ENCODE results near the gene CDCA4. TPM values are rescaled to one million over a fixed set of nuclear protein-coding genes. Genes with fewer than 3 reads are reported as not detected.
A peak's percentile ranks its signal among the peaks of the same experiment; 100 is the strongest.

CDCA4 gene
- total and polyA plus RNA-seq, 10 donors: 5.8 to 15.1 (median 8.6) TPM

- Histone ChIP-seq H3K4me3 (peak overlapping the region in 6 of 8 donors; percentile 7 to 52 (median 17)), H3K27me3 (replicated peaks in 1 of 7) (peaks cover 0 to 65% (median 24%) of the 10 kb centered on the region in 7 donors), H3K36me3 (no peaks in the 10 kb centered on the region), H3K9me3 (no peaks in the 10 kb centered on the region), H3K27ac (peak overlapping the region in 1 of 8 donors; percentile 47), H3K4me1 (peaks cover 7 to 23% (median 17%) of the 10 kb centered on the region in 6 donors)
- peak; percentile 74 for DNase-seq
- TF ChIP-seq POLR2A (IDR thresholded peaks at IDR 0.05): no peak
- TF ChIP-seq POLR2AphosphoS5 (IDR thresholded peaks at IDR 0.05): peak in 1 of 3 donors; percentile 33
- TF ChIP-seq, protein P1, sequence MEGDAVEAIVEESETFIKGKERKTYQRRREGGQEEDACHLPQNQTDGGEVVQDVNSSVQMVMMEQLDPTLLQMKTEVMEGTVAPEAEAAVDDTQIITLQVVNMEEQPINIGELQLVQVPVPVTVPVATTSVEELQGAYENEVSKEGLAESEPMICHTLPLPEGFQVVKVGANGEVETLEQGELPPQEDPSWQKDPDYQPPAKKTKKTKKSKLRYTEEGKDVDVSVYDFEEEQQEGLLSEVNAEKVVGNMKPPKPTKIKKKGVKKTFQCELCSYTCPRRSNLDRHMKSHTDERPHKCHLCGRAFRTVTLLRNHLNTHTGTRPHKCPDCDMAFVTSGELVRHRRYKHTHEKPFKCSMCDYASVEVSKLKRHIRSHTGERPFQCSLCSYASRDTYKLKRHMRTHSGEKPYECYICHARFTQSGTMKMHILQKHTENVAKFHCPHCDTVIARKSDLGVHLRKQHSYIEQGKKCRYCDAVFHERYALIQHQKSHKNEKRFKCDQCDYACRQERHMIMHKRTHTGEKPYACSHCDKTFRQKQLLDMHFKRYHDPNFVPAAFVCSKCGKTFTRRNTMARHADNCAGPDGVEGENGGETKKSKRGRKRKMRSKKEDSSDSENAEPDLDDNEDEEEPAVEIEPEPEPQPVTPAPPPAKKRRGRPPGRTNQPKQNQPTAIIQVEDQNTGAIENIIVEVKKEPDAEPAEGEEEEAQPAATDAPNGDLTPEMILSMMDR (IDR thresholded peaks at IDR 0.05 in 8 of 11, conservative IDR thresholded peaks at IDR 0.05 in 3 of 11): no peak
- intact Hi-C loops (cut with DNase I; ENCODE audit: low total_unique reads): no loop called here
- 13 to 37% (median 18%) methylated on average over 9 to 12 of the region's 12 CpGs for WGBS, 5 donors
Observed at GRCh38 chr14:104968153-104968527, 52.7 kb downstream of the CDCA4 start.

- Histone ChIP-seq H3K27ac (peak overlapping the region in 1 of 8 donors; percentile 47), H3K27me3 (replicated peaks in 1 of 7) (peaks cover 0 to 60% (median 22%) of the 10 kb centered on the region in 7 donors), H3K4me3 (peak overlapping the region in 6 of 8 donors; percentile 7 to 52 (median 17)), H3K9me3 (no peaks in the 10 kb centered on the region), H3K4me1 (peaks cover 7 to 23% (median 16%) of the 10 kb centered on the region in 6 donors), H3K36me3 (no peaks in the 10 kb centered on the region)
- TF ChIP-seq, protein P1 (IDR thresholded peaks at IDR 0.05 in 8 of 11, conservative IDR thresholded peaks at IDR 0.05 in 3 of 11): no peak
- no peak for TF ChIP-seq POLR2A (IDR thresholded peaks at IDR 0.05)
- peak in 1 of 3 donors; percentile 4 for TF ChIP-seq POLR2AphosphoS5 (IDR thresholded peaks at IDR 0.05)
- DNase-seq: peak; percentile 75
- intact Hi-C loops (cut with DNase I; ENCODE audit: low total_unique reads): no loop called here
- 3 to 8% (median 6%) methylated on average over 12 to 36 of the region's 36 CpGs for WGBS, 5 donors
Observed at GRCh38 chr14:104967386-104968152, 53.3 kb downstream of the CDCA4 start.

DNA sequence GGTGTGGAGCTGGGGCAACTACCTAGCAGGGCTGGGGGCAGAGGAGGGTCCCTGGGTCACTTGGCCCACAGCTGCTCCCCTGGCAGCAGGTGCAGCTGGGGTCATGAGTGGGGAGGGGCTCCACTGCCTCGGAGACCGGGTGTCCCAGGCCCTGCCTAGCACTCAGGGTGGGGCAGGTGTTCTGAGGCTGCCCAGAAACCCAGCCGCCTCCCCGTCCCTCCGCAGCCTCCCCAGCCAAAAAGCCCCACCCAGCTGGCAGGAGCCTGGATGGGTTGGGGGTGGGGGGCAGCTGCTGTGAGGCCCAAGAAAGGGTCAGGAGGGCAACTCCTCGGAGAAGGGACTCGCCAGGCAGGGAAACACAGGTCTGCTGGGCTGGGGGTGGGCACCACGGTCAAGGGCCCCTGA is 53.9 kb downstream of the CDCA4 start:
- Histone ChIP-seq H3K27ac (no peak overlapping the region), H3K36me3 (no peaks in the 10 kb centered on the region), H3K4me3 (no peak overlapping the region), H3K4me1 (peaks cover 7 to 23% (median 16%) of the 10 kb centered on the region in 6 donors), H3K27me3 (replicated peaks in 1 of 7) (peaks cover 0 to 54% (median 18%) of the 10 kb centered on the region in 7 donors), H3K9me3 (no peaks in the 10 kb centered on the region)
- peak; percentile 68 for DNase-seq
- 37 to 70% (median 62%) methylated on average over 8 of the region's 8 CpGs for WGBS, 5 donors
- TF ChIP-seq POLR2AphosphoS5 (IDR thresholded peaks at IDR 0.05): no peak
- TF ChIP-seq POLR2A (IDR thresholded peaks at IDR 0.05): no peak
- TF ChIP-seq, protein P1 (IDR thresholded peaks at IDR 0.05 in 8 of 11, conservative IDR thresholded peaks at IDR 0.05 in 3 of 11): no peak
- intact Hi-C loops (cut with DNase I; ENCODE audit: low total_unique reads): no loop called here

DNA sequence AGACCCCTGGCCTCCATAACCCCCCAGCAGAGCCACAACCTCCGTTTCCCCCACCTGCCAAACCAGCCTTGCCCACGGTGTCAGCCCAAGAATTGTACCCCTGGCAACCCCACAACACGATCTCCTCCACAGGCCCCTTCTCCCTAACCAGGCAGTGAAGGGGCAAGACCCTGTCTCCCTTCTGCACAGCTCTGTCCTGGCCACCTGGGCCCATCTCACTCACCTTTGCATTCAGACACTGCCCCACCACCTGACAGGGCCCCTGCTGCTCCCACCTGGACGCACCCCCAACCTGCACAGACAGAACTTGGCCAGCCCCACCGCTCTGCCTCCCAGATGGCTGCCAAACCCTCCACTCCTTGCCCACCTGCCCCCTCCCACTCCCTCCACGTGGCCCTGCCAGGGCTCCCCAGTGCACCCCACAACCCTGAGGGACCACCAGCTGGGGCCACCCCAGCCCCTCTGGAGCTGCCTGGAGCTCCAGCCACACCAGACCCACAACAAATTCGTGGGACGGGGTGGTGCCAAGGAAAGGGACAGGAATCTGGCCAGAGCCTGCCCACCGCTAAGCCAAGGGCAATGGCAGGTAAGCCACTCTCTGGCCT is 54.5 kb downstream of the CDCA4 start:
- Histone ChIP-seq H3K36me3 (no peaks in the 10 kb centered on the region), H3K27me3 (replicated peaks in 1 of 7) (peaks cover 0 to 50% (median 18%) of the 10 kb centered on the region in 7 donors), H3K9me3 (no peaks in the 10 kb centered on the region), H3K4me3 (no peak overlapping the region), H3K4me1 (peaks cover 7 to 23% (median 16%) of the 10 kb centered on the region in 6 donors), H3K27ac (no peak overlapping the region)
- DNase-seq: peak; percentile 56
- TF ChIP-seq, protein P1 (IDR thresholded peaks at IDR 0.05 in 8 of 11, conservative IDR thresholded peaks at IDR 0.05 in 3 of 11): no peak
- no peak for TF ChIP-seq POLR2AphosphoS5 (IDR thresholded peaks at IDR 0.05)
- no peak for TF ChIP-seq POLR2A (IDR thresholded peaks at IDR 0.05)
- intact Hi-C loops (cut with DNase I; ENCODE audit: low total_unique reads): no loop called here
- 81 to 87% (median 84%) methylated on average over 7 to 9 of the region's 9 CpGs for WGBS, 5 donors

Data from spleen (tissue), 11 donors.